Coronary artery (tissue), 2 donors: ENCODE measurements around the gene DDX23.

Experiments used
- DNase-seq: peaks from one replicate; pipeline ENCODE4 v3.0.0-alpha.2; 2017; ENCODE audit warnings: low spot score
- H3K27ac ChIP-seq, 2 donors: fragments of 200-600 bp; sonication (generic); one replicate each; pipeline ENCODE4 v1.5.1; 2016 to 2019
- H3K4me3 ChIP-seq: fragments of 200-600 bp; sonication (generic); 2 replicates; pipeline ENCODE4 v1.5.1; 2016; ENCODE audit warnings: mild to moderate bottlenecking, moderate library complexity
- TF ChIP-seq, protein P1 (sequence below): fragments of 200-600 bp; sonication (generic); IDR thresholded peaks from one replicate; pipeline ENCODE4 v1.5.1; 2019; ENCODE audit warnings: antibody characterized with exemption

The DDX23 gene

DNA sequence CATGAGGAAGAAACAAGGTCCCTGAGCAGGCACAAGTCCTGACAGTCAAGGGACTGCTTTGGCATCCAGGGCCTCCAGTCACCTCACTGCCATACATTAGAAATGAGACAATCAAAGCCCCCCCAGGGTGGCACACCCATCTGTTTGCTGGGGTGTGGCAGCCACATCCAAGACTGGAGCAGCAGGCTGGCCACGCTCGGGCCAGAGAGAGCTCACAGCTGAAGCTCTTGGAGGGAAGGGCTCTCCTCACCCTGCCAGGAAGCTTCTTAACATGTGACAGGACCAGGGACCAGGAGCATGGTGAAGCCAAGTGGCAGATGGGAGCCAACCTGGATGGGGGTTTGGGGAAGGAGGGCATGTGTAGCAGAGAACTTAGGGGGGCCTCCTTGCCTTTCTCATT is 23.7 kb downstream of the DDX23 start:
- TF ChIP-seq, protein P1, sequence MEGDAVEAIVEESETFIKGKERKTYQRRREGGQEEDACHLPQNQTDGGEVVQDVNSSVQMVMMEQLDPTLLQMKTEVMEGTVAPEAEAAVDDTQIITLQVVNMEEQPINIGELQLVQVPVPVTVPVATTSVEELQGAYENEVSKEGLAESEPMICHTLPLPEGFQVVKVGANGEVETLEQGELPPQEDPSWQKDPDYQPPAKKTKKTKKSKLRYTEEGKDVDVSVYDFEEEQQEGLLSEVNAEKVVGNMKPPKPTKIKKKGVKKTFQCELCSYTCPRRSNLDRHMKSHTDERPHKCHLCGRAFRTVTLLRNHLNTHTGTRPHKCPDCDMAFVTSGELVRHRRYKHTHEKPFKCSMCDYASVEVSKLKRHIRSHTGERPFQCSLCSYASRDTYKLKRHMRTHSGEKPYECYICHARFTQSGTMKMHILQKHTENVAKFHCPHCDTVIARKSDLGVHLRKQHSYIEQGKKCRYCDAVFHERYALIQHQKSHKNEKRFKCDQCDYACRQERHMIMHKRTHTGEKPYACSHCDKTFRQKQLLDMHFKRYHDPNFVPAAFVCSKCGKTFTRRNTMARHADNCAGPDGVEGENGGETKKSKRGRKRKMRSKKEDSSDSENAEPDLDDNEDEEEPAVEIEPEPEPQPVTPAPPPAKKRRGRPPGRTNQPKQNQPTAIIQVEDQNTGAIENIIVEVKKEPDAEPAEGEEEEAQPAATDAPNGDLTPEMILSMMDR: no peak

DNA sequence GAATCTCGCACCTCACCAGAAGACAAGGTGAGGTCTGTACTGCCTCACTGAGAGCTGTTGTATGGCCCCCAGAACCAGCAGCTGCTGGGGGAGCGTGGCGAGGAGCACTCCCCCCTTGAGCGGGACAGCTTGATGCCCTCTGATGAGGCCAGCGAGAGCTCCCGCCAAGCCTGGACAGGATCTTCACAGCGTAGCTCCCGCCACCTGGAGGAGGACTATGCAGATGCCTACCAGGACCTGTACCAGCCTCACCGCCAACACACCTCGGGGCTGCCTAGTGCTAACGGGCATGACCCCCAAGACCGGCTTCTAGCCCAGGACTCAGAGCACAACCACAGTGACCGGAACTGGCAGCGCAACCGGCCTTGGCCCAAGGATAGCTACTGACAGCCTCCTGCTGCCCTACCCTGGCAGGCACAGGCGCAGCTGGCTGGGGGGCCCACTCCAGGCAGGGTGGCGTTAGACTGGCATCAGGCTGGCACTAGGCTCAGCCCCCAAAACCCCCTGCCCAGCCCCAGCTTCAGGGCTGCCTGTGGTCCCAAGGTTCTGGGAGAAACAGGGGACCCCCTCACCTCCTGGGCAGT is 24.4 kb downstream of the DDX23 start:
- TF ChIP-seq, protein P1: no peak
- Histone ChIP-seq H3K27ac (no peak overlapping the region), H3K4me3 (no peak overlapping the region)
- no peak for DNase-seq

More for the DNA sequence above, 23.7 kb downstream of the DDX23 start:
- no peak for DNase-seq
- no peak overlapping the region for H3K4me3 ChIP-seq
- no peak overlapping the region for H3K27ac ChIP-seq

DNA sequence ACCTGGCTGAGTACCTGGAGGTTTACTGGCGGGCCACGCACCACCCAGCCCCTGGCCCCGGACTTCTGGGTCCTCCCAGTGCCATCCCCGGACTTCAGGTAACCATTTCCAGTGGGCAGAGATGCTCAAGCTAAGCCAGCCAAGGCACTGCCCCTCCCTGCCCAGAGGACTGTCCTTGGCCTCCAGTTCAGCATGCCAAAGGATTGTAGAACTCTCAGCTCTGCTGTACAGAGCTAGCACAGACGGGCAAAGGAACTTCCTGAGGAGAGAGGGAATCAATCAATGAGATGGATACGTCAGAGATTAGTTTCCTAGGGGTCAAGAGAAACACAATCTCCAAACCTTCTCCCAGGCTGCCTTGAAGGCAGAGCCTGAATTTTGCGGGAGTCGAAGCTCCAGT is 24.9 kb downstream of the DDX23 start:
- H3K27ac ChIP-seq: no peak overlapping the region
- TF ChIP-seq, protein P1: no peak
- H3K4me3 ChIP-seq: no peak overlapping the region
- DNase-seq: no peak

DNA sequence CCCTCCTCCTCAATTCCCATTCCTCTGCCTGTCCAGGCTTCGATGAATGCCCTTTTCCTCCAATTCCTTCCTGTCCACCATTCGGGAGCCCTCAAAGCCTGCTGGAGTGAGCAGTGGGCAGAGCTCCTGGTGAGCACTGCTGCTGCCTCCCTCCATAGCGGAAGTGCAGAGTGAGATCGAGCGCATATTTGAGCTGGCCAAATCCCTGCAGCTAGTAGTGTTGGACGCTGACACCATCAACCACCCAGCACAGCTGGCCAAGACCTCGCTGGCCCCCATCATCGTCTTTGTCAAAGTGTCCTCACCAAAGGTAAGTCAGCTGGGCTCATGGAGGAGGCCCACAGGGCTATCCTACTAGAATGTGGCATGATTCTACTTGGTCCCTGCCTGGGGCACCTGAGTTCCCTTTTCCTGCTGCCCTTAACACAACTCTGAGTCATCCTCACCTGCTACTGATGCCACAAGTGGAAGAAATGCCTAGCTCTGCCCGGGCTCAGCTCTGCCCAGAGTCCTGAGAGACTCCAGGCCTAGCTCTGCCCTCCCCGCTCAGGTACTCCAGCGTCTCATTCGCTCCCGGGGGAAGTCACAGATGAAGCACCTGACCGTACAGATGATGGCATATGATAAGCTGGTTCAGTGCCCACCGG is 25.6 kb downstream of the DDX23 start:
- no peak for DNase-seq
- Histone ChIP-seq H3K4me3 (no peak overlapping the region), H3K27ac (no peak overlapping the region)
- TF ChIP-seq, protein P1: no peak

DNA sequence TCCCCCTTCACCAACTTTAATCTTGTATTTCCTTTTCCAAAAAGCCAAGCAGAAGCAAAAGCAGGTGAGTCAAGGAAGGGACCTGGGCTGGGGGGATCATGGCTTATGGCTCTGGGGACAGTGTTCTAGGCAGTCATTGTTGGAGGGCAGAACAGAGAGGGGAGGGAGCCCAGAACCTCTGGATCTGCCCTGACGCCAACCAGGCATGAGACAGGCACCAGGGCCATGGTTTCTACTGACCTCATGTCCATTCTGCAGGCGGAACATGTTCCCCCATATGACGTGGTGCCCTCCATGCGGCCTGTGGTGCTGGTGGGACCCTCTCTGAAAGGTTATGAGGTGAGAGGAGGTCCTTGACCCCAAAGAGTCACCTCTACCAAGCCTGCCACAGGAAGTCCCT is 27.1 kb downstream of the DDX23 start:
- Histone ChIP-seq H3K4me3 (no peak overlapping the region), H3K27ac (no peak overlapping the region)
- TF ChIP-seq, protein P1: no peak
- DNase-seq: no peak

DNA sequence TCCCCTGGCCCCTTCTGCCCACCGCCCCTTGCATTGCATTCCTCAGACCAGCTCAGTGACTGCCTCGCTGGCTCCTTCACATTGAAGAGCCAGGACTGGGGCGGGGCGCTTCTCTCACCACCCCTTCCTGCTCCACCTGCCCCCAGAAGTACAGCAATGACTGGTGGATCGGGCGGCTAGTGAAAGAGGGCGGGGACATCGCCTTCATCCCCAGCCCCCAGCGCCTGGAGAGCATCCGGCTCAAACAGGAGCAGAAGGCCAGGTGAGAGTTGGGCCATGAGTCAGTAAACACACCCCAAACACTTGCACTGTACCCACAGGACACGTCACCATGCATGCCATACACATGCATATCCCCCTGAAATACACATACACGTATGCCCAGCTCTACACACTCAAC is 27.9 kb downstream of the DDX23 start:
- DNase-seq: no peak
- H3K27ac ChIP-seq: no peak overlapping the region
- no peak overlapping the region for H3K4me3 ChIP-seq
- TF ChIP-seq, protein P1: no peak

DNA sequence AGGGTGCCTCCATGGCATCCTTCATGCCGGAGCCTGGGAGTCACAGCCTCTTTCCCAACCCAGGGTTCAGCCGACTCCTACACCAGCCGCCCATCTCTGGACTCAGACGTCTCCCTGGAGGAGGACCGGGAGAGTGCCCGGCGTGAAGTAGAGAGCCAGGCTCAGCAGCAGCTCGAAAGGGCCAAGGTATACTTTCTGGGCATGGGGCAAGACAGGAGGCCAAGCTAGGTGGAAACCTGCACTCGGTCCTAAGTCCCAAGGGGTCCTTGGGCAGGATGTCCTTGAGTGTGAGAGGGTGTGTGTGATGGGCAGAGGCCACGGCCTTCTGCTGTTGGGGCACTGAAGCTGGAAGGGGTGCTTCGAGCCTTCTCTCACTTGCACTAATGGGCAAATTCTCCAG is 28.7 kb downstream of the DDX23 start:
- H3K4me3 ChIP-seq: no peak overlapping the region
- TF ChIP-seq, protein P1: no peak

More for the DNA sequence above, 28.7 kb downstream of the DDX23 start:
- DNase-seq: no peak
- no peak overlapping the region for H3K27ac ChIP-seq
